Ammon's horn (tissue), 1 donor: Measurements from ENCODE around the gene NCLN.
"Not testable (repeated sequence)": the region's sequence is repeated elsewhere in the genome, so short reads cannot be mapped to it uniquely, and the experiment has no call there.

Experiments used
- DNase-seq: peaks from one replicate; pipeline ENCODE4 v3.0.0-alpha.2; 2016; ENCODE audit warnings: low spot score

Gene NCLN

GRCh38 chr19:3154957-3155736, 30.6 kb upstream of the NCLN start:
- no peak for DNase-seq

GRCh38 chr19:3157096-3157845, 28.5 kb upstream of the NCLN start:
- no peak for DNase-seq

GRCh38 chr19:3159565-3159964, 26.2 kb upstream of the NCLN start:
- no peak for DNase-seq

- no peak for DNase-seq
Observed at GRCh38 chr19:3160219-3160618, 25.5 kb upstream of the NCLN start.

- DNase-seq, result no peak
Observed at GRCh38 chr19:3161453-3161852, 24.3 kb upstream of the NCLN start.

GRCh38 chr19:3162418-3163229, 23.1 kb upstream of the NCLN start:
- no peak for DNase-seq

GRCh38 chr19:3163230-3163886, 22.4 kb upstream of the NCLN start:
- peak; percentile 75 for DNase-seq

GRCh38 chr19:3163943-3164342, 21.8 kb upstream of the NCLN start:
- no peak for DNase-seq

- DNase-seq, result no peak
Observed at GRCh38 chr19:3167533-3168272, 18.0 kb upstream of the NCLN start.

GRCh38 chr19:3171894-3172672, 13.6 kb upstream of the NCLN start:
- DNase-seq, result no peak

- DNase-seq, result not testable (repeated sequence)
Observed at GRCh38 chr19:3172673-3173000, 13.1 kb upstream of the NCLN start.

- DNase-seq, result no peak
Observed at GRCh38 chr19:3175781-3176714, 9.7 kb upstream of the NCLN start.

- DNase-seq, result no peak
Observed at GRCh38 chr19:3176715-3177501, 8.8 kb upstream of the NCLN start.

GRCh38 chr19:3178377-3178972, 7.3 kb upstream of the NCLN start, which contains the start of gene S1PR4:
TSS of gene S1PR4 (plus strand) at chr19:3178769. CDS start at chr19:3178793, 24 bp downstream.
- DNase-seq, result no peak

GRCh38 chr19:3178973-3179738, 6.6 kb upstream of the NCLN start:
- no peak for DNase-seq

GRCh38 chr19:3179739-3180293, 5.9 kb upstream of the NCLN start:
- DNase-seq, result no peak
